LNCAP (cell line): ENCODE data around the gene DNASE1L2.

Experiments
- CTCF ChIP-seq: fragments of 450-650 bp; IDR thresholded peaks from 2 replicates; pipeline ENCODE4 v1.5.1; 2017; ENCODE audit warnings: mild to moderate bottlenecking

The DNASE1L2 gene

DNA sequence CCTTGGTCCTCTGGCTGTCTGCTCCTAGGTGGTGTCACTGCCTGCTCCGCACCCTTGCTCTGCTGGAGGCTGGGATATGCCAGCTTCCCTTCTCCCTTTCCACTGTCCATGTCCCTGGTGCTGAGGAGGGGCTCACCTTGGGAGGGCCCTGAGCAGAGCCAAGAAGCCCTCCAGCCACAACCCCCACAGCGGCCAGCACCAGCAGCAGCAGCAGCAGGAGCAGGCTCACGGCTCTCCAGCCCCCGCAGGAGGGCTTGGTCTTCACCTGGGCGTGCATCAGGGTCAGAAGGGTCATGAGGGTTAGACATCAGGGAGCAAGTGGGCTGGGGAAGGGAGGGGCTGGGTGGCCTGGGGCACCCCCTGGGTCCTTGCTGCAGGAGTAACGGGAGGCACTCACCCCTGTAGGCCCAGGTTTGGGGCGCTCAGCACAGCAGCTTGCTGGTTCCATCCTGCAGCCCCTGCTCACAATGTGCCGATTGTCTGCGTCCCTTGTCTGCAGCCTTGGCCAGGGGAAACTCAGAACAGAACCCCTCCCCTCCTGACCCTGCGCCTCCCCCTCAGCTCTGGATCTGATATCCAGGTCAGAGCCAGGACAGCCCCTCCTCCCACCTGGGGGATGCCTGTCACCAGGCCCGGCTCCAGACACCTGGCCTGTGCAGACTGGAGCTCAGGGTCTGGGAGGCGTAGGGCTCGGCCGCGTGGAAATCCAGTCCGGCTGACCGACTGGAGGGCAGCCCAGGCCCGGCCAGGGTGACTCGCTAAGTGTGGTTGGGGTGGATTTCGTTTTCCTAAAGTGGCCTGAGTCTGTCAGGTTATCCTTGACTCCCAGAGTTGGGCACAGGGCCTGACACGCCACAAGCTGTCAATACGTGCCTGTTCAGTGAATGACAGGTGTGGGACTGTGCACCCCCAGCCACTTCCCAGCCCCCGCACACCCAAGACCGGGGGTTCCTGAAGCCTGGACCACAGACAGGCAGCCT is 25.6 kb upstream of the DNASE1L2 start, which contains the start of gene BRICD5:
TSS of gene BRICD5 (minus strand) at position 478 of the 980 bp plus-strand sequence. CDS start at position 448, 30 bp downstream.
- no peak for TF ChIP-seq CTCF

DNA sequence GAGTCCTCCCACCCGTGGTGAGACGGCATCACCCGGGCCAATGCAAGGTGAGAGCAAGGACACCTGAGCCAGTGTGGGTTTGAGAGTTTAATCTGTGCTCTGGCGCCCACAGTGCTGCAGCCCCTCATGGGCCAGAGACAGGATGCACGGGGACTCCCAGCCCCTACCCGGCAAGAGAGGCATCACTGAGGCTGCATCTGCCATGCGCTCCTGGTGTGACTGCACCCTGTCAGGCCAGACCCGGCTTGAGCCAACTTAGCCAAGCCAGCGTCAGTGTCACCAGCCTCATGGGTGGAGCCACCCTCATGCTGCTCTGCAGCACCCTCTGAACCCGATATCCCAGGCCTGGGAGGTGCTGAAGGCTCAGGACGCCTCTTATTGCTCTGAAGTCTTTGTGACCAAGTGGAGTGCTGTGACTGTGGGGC is 24.3 kb upstream of the DNASE1L2 start:
- TF ChIP-seq CTCF: no peak

- no peak for TF ChIP-seq CTCF
Measured at GRCh38 chr16:2212362-2213324, 23.6 kb upstream of the DNASE1L2 start.

- TF ChIP-seq CTCF: no peak
Measured at GRCh38 chr16:2213817-2214718, 22.2 kb upstream of the DNASE1L2 start.

DNA sequence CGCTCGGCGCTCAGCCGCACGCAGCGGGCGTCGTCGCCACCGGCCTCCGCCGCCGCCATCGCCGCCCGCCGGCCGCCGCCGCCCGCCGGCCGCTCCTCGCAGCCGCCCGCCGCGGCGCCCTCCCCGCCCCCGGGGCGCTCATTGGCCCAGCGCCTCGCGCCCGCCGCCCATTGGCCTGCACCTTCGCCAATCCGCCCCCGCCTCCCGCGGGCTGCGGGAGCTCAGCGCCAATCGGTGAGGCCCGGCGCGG is 21.6 kb upstream of the DNASE1L2 start, which contains the start of gene PGP:
TSS of gene PGP (minus strand) at position 122 of the 250 bp plus-strand sequence. CDS start at position 59, 63 bp downstream.
- no peak for TF ChIP-seq CTCF

DNA sequence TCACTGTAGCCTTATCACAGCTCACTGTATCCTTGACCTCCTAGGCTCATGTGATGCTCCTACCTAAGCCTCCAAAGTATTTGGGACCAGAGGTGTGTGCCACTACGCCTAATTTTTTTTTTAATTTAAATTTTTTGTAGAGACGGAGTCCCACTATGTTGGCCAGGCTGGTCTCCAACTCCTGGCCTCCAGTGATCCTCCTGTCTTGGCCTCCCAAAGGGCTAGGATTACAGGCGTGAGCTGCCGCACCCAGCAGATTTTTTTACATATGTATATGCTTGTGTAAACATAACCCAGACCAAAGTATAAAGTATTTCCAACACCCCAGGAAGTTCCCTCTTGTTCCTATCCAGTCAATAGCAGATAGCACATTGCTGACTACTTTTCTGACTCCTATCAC is 19.9 kb upstream of the DNASE1L2 start:
- no peak for TF ChIP-seq CTCF
